ENCODE results near the gene UST. TPM values are rescaled to one million over a fixed set of nuclear protein-coding genes. Genes with fewer than 3 reads are reported as not detected.

Gene UST
- total RNA-seq, 1 donor from 2014 or later, result 0.32 TPM

- intact Hi-C loops (cut with micrococcal nuclease), result loop anchor here (1.0 kb wide), 1 partner anchor 44 kb away; no protein-coding TSS in a partner anchor
These were observed 330.4 kb downstream of the UST start for GRCh38 chr6:149077208-149077607.

GRCh38 chr6:149078211-149078782 is 331.5 kb downstream of the UST start:
- intact Hi-C loops (cut with micrococcal nuclease), result no loop called here

- intact Hi-C loops (cut with micrococcal nuclease), result no loop called here
These were observed 332.6 kb downstream of the UST start for GRCh38 chr6:149079456-149079855.

GRCh38 chr6:149079911-149080491 is 333.2 kb downstream of the UST start:
- intact Hi-C loops (cut with micrococcal nuclease), result loop anchor here (5.0 kb wide), 2 partner anchors 47 to 332 kb away; no protein-coding TSS in a partner anchor

GRCh38 chr6:149080511-149080910 is 333.7 kb downstream of the UST start:
- intact Hi-C loops (cut with micrococcal nuclease), result loop anchor here (5.0 kb wide), 2 partner anchors 47 to 332 kb away; no protein-coding TSS in a partner anchor

- intact Hi-C loops (cut with micrococcal nuclease), result loop anchor here (5.0 kb wide), 2 partner anchors 46 to 331 kb away; no protein-coding TSS in a partner anchor
These were observed 334.5 kb downstream of the UST start for GRCh38 chr6:149081281-149081680.

- intact Hi-C loops (cut with micrococcal nuclease), result loop anchor here (1.0 to 5.0 kb wide), 12 partner anchors 45 to 435 kb away; no protein-coding TSS in a partner anchor
These were observed 335.5 kb downstream of the UST start for GRCh38 chr6:149082320-149082719.

GRCh38 chr6:149084026-149084425 is 337.2 kb downstream of the UST start:
- intact Hi-C loops (cut with micrococcal nuclease), result loop anchor here (5.0 kb wide), 2 partner anchors 43 to 328 kb away; no protein-coding TSS in a partner anchor

- intact Hi-C loops (cut with micrococcal nuclease), result loop anchor here (1.0 to 5.0 kb wide), 3 partner anchors 10 to 327 kb away; no protein-coding TSS in a partner anchor
These were observed 338.2 kb downstream of the UST start for GRCh38 chr6:149084808-149085556.

- intact Hi-C loops (cut with micrococcal nuclease), result loop anchor here (1.0 kb wide), 1 partner anchor 10 kb away; no protein-coding TSS in a partner anchor
These were observed 338.7 kb downstream of the UST start for GRCh38 chr6:149085557-149085938.

GRCh38 chr6:149086363-149086762 is 339.5 kb downstream of the UST start:
- intact Hi-C loops (cut with micrococcal nuclease), result no loop called here

GRCh38 chr6:149087898-149088297 is 341.1 kb downstream of the UST start:
- intact Hi-C loops (cut with micrococcal nuclease), result no loop called here

- intact Hi-C loops (cut with micrococcal nuclease), result no loop called here
These were observed 341.5 kb downstream of the UST start for GRCh38 chr6:149088361-149088760.

GRCh38 chr6:149089510-149089909 is 342.7 kb downstream of the UST start:
- intact Hi-C loops (cut with micrococcal nuclease), result no loop called here

GRCh38 chr6:149090937-149091336 is 344.1 kb downstream of the UST start:
- intact Hi-C loops (cut with micrococcal nuclease), result no loop called here

- intact Hi-C loops (cut with micrococcal nuclease), result loop anchor here (1.0 to 2.0 kb wide), 4 partner anchors 47 to 225 kb away; no protein-coding TSS in a partner anchor
These were observed 346.8 kb downstream of the UST start for GRCh38 chr6:149093643-149094042.

GRCh38 chr6:149094156-149094555 is 347.3 kb downstream of the UST start:
- intact Hi-C loops (cut with micrococcal nuclease), result loop anchor here (1.0 to 2.0 kb wide), 4 partner anchors 46 to 224 kb away; no protein-coding TSS in a partner anchor

GRCh38 chr6:149094934-149095351 is 348.1 kb downstream of the UST start:
- intact Hi-C loops (cut with micrococcal nuclease), result loop anchor here (1.0 to 2.0 kb wide), 7 partner anchors 10 to 223 kb away; no protein-coding TSS in a partner anchor

GRCh38 chr6:149095842-149096241 is 349.0 kb downstream of the UST start:
- intact Hi-C loops (cut with micrococcal nuclease), result loop anchor here (1.0 to 2.0 kb wide), 4 partner anchors 11 to 115 kb away; no protein-coding TSS in a partner anchor

- intact Hi-C loops (cut with micrococcal nuclease), result no loop called here
These were observed 351.0 kb downstream of the UST start for GRCh38 chr6:149097794-149098193.

GRCh38 chr6:149098700-149099276 is 352.0 kb downstream of the UST start:
- intact Hi-C loops (cut with micrococcal nuclease), result no loop called here
